DND-41 (cell line): ENCODE measurements around the gene GTF2F1.

Source experiments
- ATAC-seq: fragments of 200-7000 bp; cut with Tn5 transposase; 3 replicates; pipeline ENCODE4 v1.9.1; 2021; ENCODE audit warnings: low read depth; ENCODE audit not compliant: insufficient read depth
- DNase-seq: peaks from one replicate; pipeline ENCODE4 v3.0.0-alpha.2; 2020
- H2AFZ ChIP-seq: 2 replicates; pipeline ENCODE4 v1.6.0; 2012; ENCODE audit warnings: low read depth, low read length
- H3K27ac ChIP-seq: 2 replicates; pipeline ENCODE4 v1.5.1; 2012; ENCODE audit warnings: low read length, inconsistent platforms
- H3K27me3 ChIP-seq: fragments of 200-600 bp; sonication (generic); 2 replicates; pipeline ENCODE4 v1.6.0; 2012; ENCODE audit warnings: low read length, mild to moderate bottlenecking, inconsistent platforms; ENCODE audit not compliant: insufficient read depth, poor library complexity
- H3K36me3 ChIP-seq: 2 replicates; pipeline ENCODE4 v1.5.1; 2012; ENCODE audit warnings: low read length, inconsistent platforms; ENCODE audit not compliant: insufficient read depth
- H3K4me1 ChIP-seq: 2 replicates; pipeline ENCODE4 v1.5.1; 2012; ENCODE audit warnings: mild to moderate bottlenecking, low read length; ENCODE audit not compliant: insufficient read depth
- H3K4me2 ChIP-seq: 2 replicates; pipeline ENCODE4 v1.6.0; 2012; ENCODE audit warnings: mild to moderate bottlenecking, moderate library complexity, low read length, inconsistent platforms; ENCODE audit not compliant: insufficient read depth
- H3K4me3 ChIP-seq, 2 experiments: fragments of 200-600 bp in 1 of 2; shearing (Covaris generic) in 1 of 2; 2 replicates each; pipeline ENCODE4 v1.5.1; 2012 to 2016; ENCODE audit warnings: inconsistent platforms in 2 of 2, low read length in 2 of 2, mild to moderate bottlenecking in 2 of 2, low read depth in 1 of 2, moderate library complexity in 1 of 2
- H3K79me2 ChIP-seq: 2 replicates; pipeline ENCODE4 v1.6.0; 2012; ENCODE audit warnings: low read length, inconsistent platforms; ENCODE audit not compliant: insufficient read depth
- H3K9ac ChIP-seq: 2 replicates; pipeline ENCODE4 v1.6.0; 2012; ENCODE audit warnings: low read depth, mild to moderate bottlenecking, inconsistent platforms, low read length, moderate library complexity
- H3K9me3 ChIP-seq: 2 replicates; pipeline ENCODE4 v1.5.1; 2012; ENCODE audit warnings: low read length, moderate library complexity, mild to moderate bottlenecking, inconsistent platforms; ENCODE audit not compliant: insufficient read depth, severe bottlenecking
- H4K20me1 ChIP-seq: 2 replicates; pipeline ENCODE4 v1.6.0; 2012; ENCODE audit warnings: low read length; ENCODE audit not compliant: insufficient read depth
- EZH2 ChIP-seq: IDR thresholded peaks from 3 replicates; pipeline ENCODE4 v1.6.1; 2012; ENCODE audit warnings: borderline replicate concordance, low read depth, mild to moderate bottlenecking, moderate library complexity, low read length, inconsistent platforms; ENCODE audit not compliant: severe bottlenecking
- TF ChIP-seq, protein P1 (sequence below): IDR thresholded peaks from 2 replicates; pipeline ENCODE4 v1.5.1; 2012; ENCODE audit warnings: borderline replicate concordance, low read length, moderate library complexity, mild to moderate bottlenecking; ENCODE audit not compliant: poor library complexity, severe bottlenecking; ENCODE audit errors: extremely low read depth

GTF2F1 gene

GRCh38 chr19:6439743-6440142 lies 46.8 kb upstream of the GTF2F1 start:
- ATAC-seq = no peak
- no peaks in the 10 kb centered on the region for H3K36me3 ChIP-seq
- H3K4me1 ChIP-seq = no peaks in the 10 kb centered on the region
- H3K9ac ChIP-seq = no peak overlapping the region
- H3K9me3 ChIP-seq = no peaks in the 10 kb centered on the region
- H3K79me2 ChIP-seq = no peaks in the 10 kb centered on the region
- no peak overlapping the region for H3K27ac ChIP-seq
- TF ChIP-seq EZH2 = no peak
- TF ChIP-seq, protein P1, sequence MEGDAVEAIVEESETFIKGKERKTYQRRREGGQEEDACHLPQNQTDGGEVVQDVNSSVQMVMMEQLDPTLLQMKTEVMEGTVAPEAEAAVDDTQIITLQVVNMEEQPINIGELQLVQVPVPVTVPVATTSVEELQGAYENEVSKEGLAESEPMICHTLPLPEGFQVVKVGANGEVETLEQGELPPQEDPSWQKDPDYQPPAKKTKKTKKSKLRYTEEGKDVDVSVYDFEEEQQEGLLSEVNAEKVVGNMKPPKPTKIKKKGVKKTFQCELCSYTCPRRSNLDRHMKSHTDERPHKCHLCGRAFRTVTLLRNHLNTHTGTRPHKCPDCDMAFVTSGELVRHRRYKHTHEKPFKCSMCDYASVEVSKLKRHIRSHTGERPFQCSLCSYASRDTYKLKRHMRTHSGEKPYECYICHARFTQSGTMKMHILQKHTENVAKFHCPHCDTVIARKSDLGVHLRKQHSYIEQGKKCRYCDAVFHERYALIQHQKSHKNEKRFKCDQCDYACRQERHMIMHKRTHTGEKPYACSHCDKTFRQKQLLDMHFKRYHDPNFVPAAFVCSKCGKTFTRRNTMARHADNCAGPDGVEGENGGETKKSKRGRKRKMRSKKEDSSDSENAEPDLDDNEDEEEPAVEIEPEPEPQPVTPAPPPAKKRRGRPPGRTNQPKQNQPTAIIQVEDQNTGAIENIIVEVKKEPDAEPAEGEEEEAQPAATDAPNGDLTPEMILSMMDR = no peak
- no peak for DNase-seq
- no peak overlapping the region for H3K4me3 ChIP-seq
- H4K20me1 ChIP-seq = peaks cover 2% of the 10 kb centered on the region; the same call in 1 of the 2 replicates
- H3K27me3 ChIP-seq = no peaks in the 10 kb centered on the region
- no peak overlapping the region for H2AFZ ChIP-seq
- no peak overlapping the region for H3K4me2 ChIP-seq

- TF ChIP-seq, protein P1 = no peak
- no peak for TF ChIP-seq EZH2
- Histone ChIP-seq H3K27me3 (no peaks in the 10 kb centered on the region), H2AFZ (no peak within 1 kb of the TSS), H3K79me2 (no peaks in the 10 kb centered on the region), H4K20me1 (no peaks in the 10 kb centered on the region), H3K36me3 (no peaks in the 10 kb centered on the region), H3K27ac (no peak within 1 kb of the TSS), H3K9me3 (no peaks in the 10 kb centered on the region), H3K4me2 (no peak within 1 kb of the TSS), H3K9ac (no peak within 1 kb of the TSS), H3K4me1 (no peaks in the 10 kb centered on the region), H3K4me3 (no peak within 1 kb of the TSS)
- ATAC-seq (no peak), DNase-seq (no peak)
Observed at GRCh38 chr19:6433663-6434062, 40.7 kb upstream of the GTF2F1 start, which contains the start of gene SLC25A41. Gene SLC25A41 (minus strand): TSS chr19:6433763. CDS start chr19:6433693, 70 bp downstream.

DNA sequence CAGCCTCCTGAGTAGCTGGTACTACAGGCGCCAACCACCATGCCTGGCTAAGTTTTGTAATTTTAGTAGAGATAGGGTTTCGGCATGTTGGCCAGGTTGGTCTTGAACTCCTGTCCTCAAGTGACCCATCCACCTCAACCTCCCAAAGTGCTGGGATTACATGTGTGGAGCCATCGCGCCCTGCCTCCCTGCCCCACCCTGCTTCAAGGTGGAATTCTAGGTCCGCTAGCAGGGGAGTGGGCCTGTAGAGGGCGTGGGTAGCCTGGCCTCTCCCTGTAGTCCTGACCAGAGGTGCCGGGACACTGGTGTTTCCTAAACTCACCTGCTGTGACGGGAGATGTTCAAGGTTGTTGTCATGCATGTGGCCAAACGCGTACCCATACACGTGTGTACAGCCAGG lies 40.2 kb upstream of the GTF2F1 start:
- Histone ChIP-seq H3K4me1 (no peaks in the 10 kb centered on the region), H3K4me3 (no peak overlapping the region), H3K27ac (no peak overlapping the region), H3K4me2 (no peak overlapping the region), H4K20me1 (no peaks in the 10 kb centered on the region), H2AFZ (no peak overlapping the region), H3K36me3 (no peaks in the 10 kb centered on the region), H3K9ac (no peak overlapping the region), H3K27me3 (no peaks in the 10 kb centered on the region), H3K9me3 (no peaks in the 10 kb centered on the region), H3K79me2 (no peaks in the 10 kb centered on the region)
- no peak for TF ChIP-seq EZH2
- TF ChIP-seq, protein P1 = no peak
- DNase-seq (no peak), ATAC-seq (no peak)

DNA sequence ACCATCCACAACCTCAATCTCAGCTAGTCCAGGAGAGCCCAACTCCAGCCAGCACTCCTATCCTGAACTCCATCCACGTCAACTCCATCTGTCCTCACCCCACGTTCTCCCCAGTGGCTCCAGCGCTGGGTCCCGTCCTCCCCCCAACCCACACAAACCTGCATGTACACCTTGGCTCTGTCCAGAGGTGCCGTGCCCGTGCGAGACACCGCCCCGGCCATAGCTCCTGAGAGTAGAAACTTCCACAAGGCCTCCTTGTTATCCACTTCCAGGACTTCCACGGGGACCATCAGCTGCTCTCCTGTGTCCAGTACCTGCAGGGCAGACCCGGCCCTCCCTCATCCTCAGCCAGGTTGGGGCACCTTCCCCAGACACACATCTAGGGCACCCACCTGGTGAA lies 38.9 kb upstream of the GTF2F1 start:
- Histone ChIP-seq H3K4me3 (no peak overlapping the region), H3K9ac (no peak overlapping the region), H3K27me3 (no peaks in the 10 kb centered on the region), H2AFZ (no peak overlapping the region), H4K20me1 (no peaks in the 10 kb centered on the region), H3K27ac (no peak overlapping the region), H3K36me3 (no peaks in the 10 kb centered on the region), H3K9me3 (no peaks in the 10 kb centered on the region), H3K79me2 (no peaks in the 10 kb centered on the region), H3K4me2 (no peak overlapping the region), H3K4me1 (no peaks in the 10 kb centered on the region)
- DNase-seq = no peak
- TF ChIP-seq, protein P1 = no peak
- TF ChIP-seq EZH2 = no peak
- ATAC-seq = no peak
